Neural progenitor cell (in vitro differentiated cells): ENCODE data around the gene NFIX. TPM values are rescaled to one million over a fixed set of nuclear protein-coding genes. Genes with fewer than 3 reads are reported as not detected.
A peak's percentile ranks its signal among the peaks of the same experiment; 100 is the strongest.

ENCODE experiments used
- DNase-seq: peaks from one replicate; pipeline ENCODE4 v3.0.0-alpha.2; 2016; ENCODE audit warnings: low spot score
- H2AFZ ChIP-seq: fragments of 200-600 bp; sonication (generic); replicated peaks from 2 replicates; pipeline ENCODE4 v1.6.1; 2016; ENCODE audit warnings: antibody characterized with exemption
- H3F3A ChIP-seq: fragments of 200-600 bp; sonication (generic); 2 replicates; pipeline ENCODE4 v1.6.1; 2016; ENCODE audit warnings: antibody characterized with exemption, low read depth
- H3K27ac ChIP-seq: fragments of 200-600 bp; sonication (generic); 2 replicates; pipeline ENCODE4 v1.5.1; 2016; ENCODE audit warnings: mild to moderate bottlenecking
- H3K27me3 ChIP-seq: fragments of 200-600 bp; sonication (generic); 2 replicates; pipeline ENCODE4 v1.6.1; 2016; ENCODE audit warnings: mild to moderate bottlenecking, moderate library complexity
- H3K36me3 ChIP-seq: fragments of 200-600 bp; sonication (generic); 2 replicates; pipeline ENCODE4 v1.5.1; 2016
- H3K4me1 ChIP-seq: fragments of 200-600 bp; sonication (generic); 2 replicates; pipeline ENCODE4 v1.6.1; 2016; ENCODE audit warnings: mixed run types
- H3K4me2 ChIP-seq: fragments of 200-600 bp; sonication (generic); 2 replicates; pipeline ENCODE4 v1.6.1; 2016
- H3K4me3 ChIP-seq: fragments of 200-600 bp; sonication (generic); 2 replicates; pipeline ENCODE4 v1.5.1; 2016
- H3K79me2 ChIP-seq: fragments of 200-600 bp; sonication (generic); 2 replicates; pipeline ENCODE4 v1.6.1; 2016; ENCODE audit warnings: low read depth
- H3K9ac ChIP-seq: fragments of 200-600 bp; sonication (generic); 2 replicates; pipeline ENCODE4 v1.6.1; 2016
- H3K9me3 ChIP-seq: fragments of 200-600 bp; sonication (generic); 2 replicates; pipeline ENCODE4 v1.5.1; 2016; ENCODE audit warnings: low read depth
- H4K20me1 ChIP-seq: fragments of 200-600 bp; sonication (generic); 2 replicates; pipeline ENCODE4 v1.6.1; 2016; ENCODE audit warnings: low read depth
- H3K27ac Mint-ChIP-seq: 3 replicates; pipeline ENCODE4 v1.8.0; 2021; ENCODE audit warnings: mixed read lengths
- H3K27me3 Mint-ChIP-seq: 2 replicates; pipeline ENCODE4 v1.8.0; 2022; ENCODE audit warnings: low read depth, mild to moderate bottlenecking, inconsistent platforms, moderate library complexity, mixed read lengths; ENCODE audit not compliant: insufficient read depth
- H3K36me3 Mint-ChIP-seq: 3 replicates; pipeline ENCODE4 v1.8.0; 2021; ENCODE audit warnings: mixed read lengths
- H3K4me1 Mint-ChIP-seq: 3 replicates; pipeline ENCODE4 v1.8.0; 2021; ENCODE audit warnings: mixed read lengths
- H3K4me3 Mint-ChIP-seq: 3 replicates; pipeline ENCODE4 v1.8.0; 2021; ENCODE audit warnings: mild to moderate bottlenecking, moderate library complexity, mixed read lengths
- H3K9me3 Mint-ChIP-seq: 3 replicates; pipeline ENCODE4 v1.8.0; 2020; ENCODE audit warnings: mixed read lengths
- CTCF ChIP-seq: fragments of 200-600 bp; sonication (generic); IDR thresholded peaks from 2 replicates; pipeline ENCODE4 v1.5.1; 2017; ENCODE audit warnings: antibody characterized with exemption, mild to moderate bottlenecking
- EZH2 ChIP-seq: fragments of 200-600 bp; sonication (generic); IDR thresholded peaks from 2 replicates; pipeline ENCODE4 v1.6.1; 2017; ENCODE audit warnings: antibody characterized with exemption, mild to moderate bottlenecking, moderate library complexity
- EZH2phosphoT487 ChIP-seq: fragments of 200-600 bp; sonication (generic); IDR thresholded peaks from 2 replicates; pipeline ENCODE4 v1.6.1; 2017; ENCODE audit warnings: antibody characterized with exemption
- total RNA-seq: library from RNA; depleted of rRNA; stranded (reverse); fragments of >200 nt; gene quantifications from 2 replicates; pipeline ENCODE4 v1.2.3, GENCODE V29; 2015; ENCODE audit warnings: low replicate concordance

The NFIX gene
- total RNA-seq, 1 donor from 2014 or later = 0.06 TPM

GRCh38 chr19:12985049-12985776 lies 10.1 kb upstream of the NFIX start:
- H3K4me2 ChIP-seq = no peak overlapping the region
- no peak overlapping the region for H3K27ac Mint-ChIP-seq

GRCh38 chr19:12986726-12987125 lies 8.5 kb upstream of the NFIX start:
- Histone ChIP-seq H3K27me3 (peaks cover 100% of the 10 kb centered on the region), H3F3A (peaks cover 6% of the 10 kb centered on the region), H4K20me1 (peaks cover 5% of the 10 kb centered on the region), H3K4me3 (no peak overlapping the region), H3K79me2 (no peaks in the 10 kb centered on the region), H3K36me3 (no peaks in the 10 kb centered on the region), H3K4me2 (no peak overlapping the region), H3K4me1 (no peaks in the 10 kb centered on the region), H3K27ac (no peak overlapping the region), H3K9me3 (no peaks in the 10 kb centered on the region), H2AFZ (no peak overlapping the region), H3K9ac (no peak overlapping the region)
- peaks cover 5% of the 10 kb centered on the region for H3K9me3 Mint-ChIP-seq
- DNase-seq = no peak
- TF ChIP-seq CTCF = no peak
- H3K27me3 Mint-ChIP-seq = peaks cover 29% of the 10 kb centered on the region
- H3K27ac Mint-ChIP-seq = no peak overlapping the region
- H3K4me3 Mint-ChIP-seq = peak overlapping the region; percentile 2
- H3K36me3 Mint-ChIP-seq = no peaks in the 10 kb centered on the region
- H3K4me1 Mint-ChIP-seq = peaks cover 21% of the 10 kb centered on the region

More at GRCh38 chr19:12985049-12985776, 10.1 kb upstream of the NFIX start:
- Histone ChIP-seq H3K36me3 (no peaks in the 10 kb centered on the region), H3F3A (peaks cover 6% of the 10 kb centered on the region), H4K20me1 (peaks cover 5% of the 10 kb centered on the region), H3K27ac (no peak overlapping the region), H3K9ac (no peak overlapping the region), H3K27me3 (peaks cover 100% of the 10 kb centered on the region), H3K9me3 (no peaks in the 10 kb centered on the region), H3K4me1 (no peaks in the 10 kb centered on the region), H3K79me2 (no peaks in the 10 kb centered on the region), H3K4me3 (no peak overlapping the region), H2AFZ (no peak overlapping the region)
- no peaks in the 10 kb centered on the region for H3K36me3 Mint-ChIP-seq
- peaks cover 16% of the 10 kb centered on the region for H3K27me3 Mint-ChIP-seq
- TF ChIP-seq CTCF (no peak), EZH2phosphoT487 (no peak), EZH2 (no peak)
- peaks cover 2% of the 10 kb centered on the region for H3K9me3 Mint-ChIP-seq
- peak overlapping the region; percentile 72 for H3K4me3 Mint-ChIP-seq
- peaks cover 13% of the 10 kb centered on the region for H3K4me1 Mint-ChIP-seq
- peak; percentile 36 for DNase-seq

- peaks cover 6% of the 10 kb centered on the region for H3F3A ChIP-seq
- no peaks in the 10 kb centered on the region for H3K79me2 ChIP-seq
- no peak for TF ChIP-seq EZH2
- TF ChIP-seq CTCF = no peak
- no peak for TF ChIP-seq EZH2phosphoT487
- peaks cover 5% of the 10 kb centered on the region for H3K9me3 Mint-ChIP-seq
- peaks cover 29% of the 10 kb centered on the region for H3K27me3 Mint-ChIP-seq
- no peak overlapping the region for H3K4me2 ChIP-seq
- no peaks in the 10 kb centered on the region for H3K9me3 ChIP-seq
- no peak overlapping the region for H2AFZ ChIP-seq
- no peak overlapping the region for H3K4me3 ChIP-seq
- H3K4me1 ChIP-seq = no peaks in the 10 kb centered on the region
- H3K27me3 ChIP-seq = peaks cover 100% of the 10 kb centered on the region
- H3K36me3 Mint-ChIP-seq = no peaks in the 10 kb centered on the region
- H3K9ac ChIP-seq = no peak overlapping the region
- peaks cover 21% of the 10 kb centered on the region for H3K4me1 Mint-ChIP-seq
- peaks cover 5% of the 10 kb centered on the region for H4K20me1 ChIP-seq
- peak overlapping the region; percentile 2 for H3K4me3 Mint-ChIP-seq
- H3K27ac ChIP-seq = no peak overlapping the region
- no peak for DNase-seq
- no peak overlapping the region for H3K27ac Mint-ChIP-seq
- no peaks in the 10 kb centered on the region for H3K36me3 ChIP-seq
Measured at GRCh38 chr19:12987190-12987589, 8.1 kb upstream of the NFIX start.
